AG08396 (cell line): ENCODE measurements around the gene R3HDM2.

ENCODE experiments used
- DNase-seq: peaks from one replicate; pipeline ENCODE4 v3.0.0; 2012; ENCODE audit warnings: low spot score, mixed read lengths

R3HDM2 gene

DNA sequence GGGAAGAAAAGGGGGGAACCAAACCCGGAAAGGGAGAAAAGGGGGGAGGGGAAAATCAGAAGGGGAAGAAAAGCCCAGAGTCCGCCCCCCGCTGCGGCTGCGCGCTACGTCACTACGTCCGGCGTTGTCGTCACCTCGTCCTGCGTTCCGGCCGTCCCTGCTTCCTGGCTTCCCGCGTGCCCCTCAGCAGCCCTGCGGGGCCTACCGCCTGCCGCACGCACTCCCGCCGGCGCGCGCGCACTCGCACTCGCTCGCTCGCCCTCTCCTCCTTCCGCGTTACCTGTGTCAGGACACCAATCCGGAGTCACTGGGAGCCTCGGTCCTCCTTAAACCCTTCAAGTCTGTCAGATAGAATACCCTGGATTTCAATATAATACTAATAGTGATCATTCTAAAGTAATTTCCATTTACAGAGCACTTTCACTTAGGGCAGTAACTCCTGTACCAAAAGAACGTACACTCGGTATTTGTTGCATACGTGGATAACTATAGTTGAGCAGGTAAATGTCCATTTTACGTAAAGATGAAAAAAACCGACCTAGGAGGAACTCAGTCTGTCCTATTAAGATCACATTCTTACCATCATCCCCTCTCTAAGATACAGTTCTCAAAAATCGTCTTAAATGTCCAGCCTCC lies at the start of gene R3HDM2:
Gene R3HDM2 (minus strand): TSS at position 113 of the 636 bp plus-strand sequence. CDS start 120,615 bp downstream, outside the sequence.
- peak; percentile 99 for DNase-seq

DNA sequence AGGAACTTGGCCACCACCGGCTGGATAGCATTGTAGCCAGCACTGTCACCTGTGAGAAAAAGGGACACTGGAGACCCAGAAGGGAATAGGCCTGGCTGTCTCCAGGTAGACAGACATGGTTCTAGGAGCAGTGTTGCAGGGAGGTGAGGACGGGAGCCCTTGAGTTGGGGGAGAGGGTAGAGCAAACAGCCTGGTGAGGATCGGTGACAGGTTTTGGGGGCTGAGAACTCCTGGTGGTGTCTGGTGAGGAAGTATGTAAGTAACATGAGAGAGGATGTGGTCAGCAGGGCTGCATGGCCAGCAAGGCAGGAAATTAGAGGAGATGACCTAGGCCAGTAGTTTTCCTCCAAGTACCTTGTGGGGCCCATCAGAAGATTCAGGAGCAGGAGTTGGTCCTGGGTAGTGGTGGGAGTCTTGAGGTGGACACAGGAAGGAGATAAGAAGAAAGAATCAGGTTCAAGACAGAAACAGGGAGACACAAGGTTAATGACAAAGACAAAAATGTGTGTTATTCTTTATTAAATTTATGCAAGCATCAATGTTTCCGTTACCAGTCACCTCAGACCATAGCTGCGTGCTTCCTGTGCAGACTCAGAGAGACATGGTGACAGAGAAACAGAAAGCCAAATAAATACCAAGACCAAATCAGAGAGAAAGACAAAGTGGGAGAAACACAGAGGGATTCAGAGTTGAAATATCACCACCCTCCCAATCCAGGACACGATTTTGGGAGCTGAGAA lies 48.7 kb upstream of the R3HDM2 start, which contains the start of gene ARHGAP9:
Gene ARHGAP9 (minus strand): TSS at position 491 of the 740 bp plus-strand sequence. CDS start 460 bp downstream, at position 31.
- no peak for DNase-seq

DNA sequence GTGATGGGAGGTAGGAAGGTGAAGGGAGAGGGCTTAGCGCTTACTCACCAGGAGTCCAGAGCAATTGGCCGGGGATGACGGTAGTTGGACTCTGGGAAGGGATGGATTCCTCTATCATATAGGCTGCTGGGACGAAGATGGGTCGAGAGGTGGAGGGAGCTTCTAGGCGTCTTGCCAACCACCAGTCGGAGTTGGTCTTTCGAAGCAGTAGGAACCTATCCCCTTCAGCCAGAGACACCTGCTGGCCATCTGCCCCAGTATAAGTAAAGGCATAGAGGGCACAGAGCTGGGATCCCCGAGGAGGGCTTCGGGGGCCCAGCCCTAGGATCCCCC lies 48.2 kb upstream of the R3HDM2 start:
- no peak for DNase-seq

DNA sequence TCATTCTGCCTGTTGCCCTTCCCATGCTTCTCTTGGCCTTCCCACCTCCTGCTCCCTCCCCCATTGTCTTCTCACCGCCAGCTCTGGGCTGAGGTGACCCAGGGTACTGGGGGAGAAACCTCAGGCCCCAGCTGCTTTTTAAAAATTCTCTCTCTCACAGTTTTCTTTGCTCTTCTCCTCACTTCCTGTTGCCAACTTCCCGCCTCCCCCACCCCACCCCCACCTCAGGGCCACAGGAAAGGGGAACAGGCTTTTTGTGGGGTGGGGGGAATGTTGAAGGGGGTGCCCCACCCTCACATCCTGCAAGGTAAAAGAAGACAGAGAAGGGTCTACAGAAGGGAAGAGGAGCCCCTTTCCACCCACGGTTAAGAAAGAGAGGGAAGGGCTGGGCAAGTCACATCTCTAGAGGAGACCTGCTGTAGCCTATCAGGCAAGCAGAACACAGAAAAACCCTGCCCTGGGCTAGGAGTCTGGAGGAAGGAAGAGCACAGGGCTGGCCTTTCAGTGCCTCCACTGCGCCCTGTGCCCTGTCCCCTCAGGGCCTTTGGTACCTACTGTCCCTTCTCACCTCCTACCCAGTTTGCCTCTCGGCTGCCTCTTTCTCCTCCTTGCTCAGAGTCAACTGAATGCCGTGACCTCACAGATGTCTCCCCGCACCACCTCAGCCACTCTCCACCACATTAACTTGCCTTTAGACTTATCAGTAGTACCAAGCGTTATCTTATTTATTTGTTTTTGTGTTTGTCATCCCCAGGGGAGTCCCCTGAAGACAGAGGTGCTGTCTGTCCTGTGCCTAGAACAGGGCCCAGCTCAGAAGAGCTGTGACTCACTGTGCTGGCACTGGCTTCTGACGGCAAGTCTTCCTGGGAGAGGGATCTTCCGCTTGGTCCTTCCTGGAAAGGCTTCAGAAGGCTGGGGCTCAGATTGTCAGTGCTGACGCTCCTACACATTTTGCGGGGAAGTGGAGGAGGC lies 47.2 kb upstream of the R3HDM2 start:
- no peak for DNase-seq

DNA sequence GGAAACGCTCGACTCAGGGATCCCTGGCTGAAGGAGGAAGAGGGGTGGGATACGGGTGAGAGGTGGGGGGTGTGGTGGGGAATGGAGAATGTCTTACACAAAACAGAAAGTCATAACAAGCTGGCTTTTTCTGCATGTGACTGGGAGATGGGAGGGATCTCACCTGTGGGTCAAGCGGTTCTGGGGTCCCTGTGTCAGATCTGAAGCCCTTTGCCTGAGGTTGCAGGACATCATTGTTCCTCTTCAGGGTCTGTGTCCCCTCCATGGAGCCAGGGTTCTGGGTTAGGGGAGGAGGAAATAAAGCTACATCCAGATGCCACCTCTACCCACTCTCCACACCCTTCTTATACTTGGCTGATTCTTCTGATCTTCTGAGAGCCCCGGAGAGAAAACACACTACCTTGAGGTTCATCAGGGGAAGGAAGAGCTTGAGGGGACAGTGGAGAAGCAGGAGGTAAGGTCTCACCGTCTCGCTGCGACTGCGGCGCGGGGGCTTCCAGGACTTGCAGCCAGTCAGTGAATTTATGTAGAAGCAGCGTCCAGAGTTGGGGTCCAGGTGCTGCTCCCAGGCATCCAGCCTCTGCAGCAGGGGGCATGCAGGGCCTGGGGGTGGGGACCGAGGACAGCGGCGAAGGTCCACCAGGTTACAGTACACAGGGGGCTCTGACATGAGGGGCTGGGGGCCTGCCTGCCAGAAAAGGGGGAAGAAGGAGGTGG lies 46.3 kb upstream of the R3HDM2 start:
- no peak for DNase-seq

DNA sequence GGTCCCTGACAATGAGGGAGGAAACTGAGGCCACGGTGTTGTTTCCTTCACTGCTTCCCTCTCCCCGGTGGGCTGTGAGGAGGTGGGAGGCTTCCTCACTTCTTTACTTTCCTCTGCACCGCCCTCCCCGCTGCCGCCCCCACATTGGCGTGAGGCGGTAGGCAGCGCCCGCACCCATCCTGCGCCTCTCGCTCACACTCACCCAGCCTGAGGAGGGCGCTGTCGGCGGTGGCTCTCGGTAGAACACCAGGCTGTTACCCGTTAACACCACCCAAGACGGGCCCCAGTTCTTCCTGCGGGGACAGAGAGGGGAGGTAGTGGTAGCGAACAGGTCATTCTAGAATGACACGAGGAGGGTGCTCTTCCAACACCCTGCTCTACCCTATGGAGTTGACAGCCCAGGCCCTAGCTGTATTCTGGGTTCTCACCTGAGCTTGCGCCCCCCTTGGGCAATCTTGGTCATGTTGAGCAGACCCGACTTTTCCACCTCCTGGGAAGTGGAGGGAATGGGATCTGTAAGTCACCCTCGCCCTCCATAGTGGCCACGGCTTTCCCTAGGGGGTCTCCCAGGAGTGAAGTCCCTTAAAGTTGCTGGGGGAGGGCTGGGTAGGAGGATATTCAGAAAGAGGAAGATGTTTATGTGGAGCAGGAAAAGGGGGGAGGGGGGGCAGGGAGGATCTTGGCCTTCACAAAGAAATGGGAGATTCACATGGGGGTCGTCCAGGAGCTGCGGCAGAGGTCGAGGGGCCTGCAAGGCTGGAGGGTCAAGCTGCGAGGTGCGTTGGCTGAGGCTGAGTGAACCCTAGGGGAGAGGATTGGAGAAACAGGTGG lies 45.5 kb upstream of the R3HDM2 start:
- no peak for DNase-seq

DNA sequence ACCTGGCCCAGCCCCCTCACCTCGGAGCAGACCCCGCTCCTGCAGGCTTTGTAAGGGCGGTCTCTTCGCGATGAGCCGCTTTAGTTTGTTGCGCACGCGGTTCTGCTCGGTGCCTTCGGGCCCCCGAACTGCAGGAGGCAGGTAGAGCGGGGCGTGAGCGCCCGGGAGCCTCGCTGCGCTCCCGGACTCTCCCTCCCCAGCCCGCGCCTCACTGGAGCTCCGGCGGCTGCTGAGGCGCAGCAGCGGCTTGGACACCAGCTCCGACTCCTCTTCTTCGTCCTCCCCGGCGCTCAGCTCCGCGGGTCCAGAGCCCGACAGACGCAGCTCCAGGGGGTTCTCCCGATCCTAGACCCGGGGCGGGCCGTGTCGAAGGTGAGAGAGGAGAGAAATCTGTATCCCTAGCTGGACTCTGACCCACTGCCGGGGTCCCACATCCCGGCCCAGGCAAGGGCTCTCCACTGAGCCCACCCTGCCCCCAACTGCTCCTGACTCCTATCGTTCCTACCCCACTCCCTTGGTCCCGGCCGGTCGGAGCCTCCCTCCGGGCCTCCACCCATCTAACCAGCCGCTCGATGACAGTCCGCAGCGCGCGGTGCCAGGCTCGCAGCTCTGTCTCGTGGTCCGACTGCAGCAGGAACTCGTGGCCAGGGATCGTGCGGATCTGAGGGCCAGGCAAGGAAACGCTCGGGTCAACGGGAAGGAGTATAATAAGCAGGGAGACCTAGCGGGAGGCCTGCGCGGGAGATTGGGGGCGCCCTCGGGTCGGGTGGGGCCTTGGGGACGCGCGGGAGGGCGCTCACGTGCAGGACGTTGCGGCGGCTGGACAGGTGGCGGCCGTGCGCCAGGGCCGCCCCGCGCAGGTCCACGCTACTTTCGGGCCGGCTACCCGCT lies 44.7 kb upstream of the R3HDM2 start:
- peak; percentile 66 for DNase-seq

DNA sequence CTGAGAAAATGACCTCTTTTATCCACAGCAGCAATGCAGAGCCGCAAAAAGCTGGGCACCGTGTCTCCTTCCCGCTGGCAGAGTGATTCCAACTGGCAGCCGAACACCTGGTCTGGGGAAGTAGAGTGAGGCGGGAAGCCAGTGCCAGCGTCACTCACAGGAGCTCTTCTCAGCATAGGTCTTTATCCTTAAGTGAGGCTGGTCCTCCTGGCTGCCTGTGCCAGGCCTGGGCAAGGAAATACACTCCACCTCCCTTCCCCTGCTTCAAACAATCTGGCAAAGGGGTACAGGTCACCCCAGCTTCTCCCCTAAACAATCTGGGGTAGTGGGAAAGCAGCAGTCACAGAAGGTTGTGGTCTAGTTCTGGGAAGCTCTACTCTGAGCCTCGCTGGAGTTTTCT lies 44.0 kb upstream of the R3HDM2 start:
- DNase-seq: no peak

DNA sequence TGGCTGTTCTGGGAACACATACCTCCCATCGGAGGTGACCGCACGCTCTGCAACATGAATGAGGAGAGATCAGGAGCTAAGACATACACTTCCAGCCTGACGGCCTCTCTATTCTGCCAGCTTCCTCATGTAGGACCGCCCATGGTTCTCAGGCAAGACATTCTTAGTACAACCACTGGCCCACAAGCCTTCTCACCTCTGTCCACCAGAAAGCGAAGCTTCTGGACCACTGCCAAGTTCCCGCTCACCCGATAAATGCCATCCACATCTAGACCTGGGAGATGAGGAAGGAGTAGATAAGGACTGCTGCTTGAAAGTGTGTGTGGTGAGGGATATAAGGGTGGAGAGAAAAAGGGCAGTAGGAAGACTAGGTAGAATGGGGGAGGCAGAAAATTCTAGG lies 43.6 kb upstream of the R3HDM2 start:
- no peak for DNase-seq

DNA sequence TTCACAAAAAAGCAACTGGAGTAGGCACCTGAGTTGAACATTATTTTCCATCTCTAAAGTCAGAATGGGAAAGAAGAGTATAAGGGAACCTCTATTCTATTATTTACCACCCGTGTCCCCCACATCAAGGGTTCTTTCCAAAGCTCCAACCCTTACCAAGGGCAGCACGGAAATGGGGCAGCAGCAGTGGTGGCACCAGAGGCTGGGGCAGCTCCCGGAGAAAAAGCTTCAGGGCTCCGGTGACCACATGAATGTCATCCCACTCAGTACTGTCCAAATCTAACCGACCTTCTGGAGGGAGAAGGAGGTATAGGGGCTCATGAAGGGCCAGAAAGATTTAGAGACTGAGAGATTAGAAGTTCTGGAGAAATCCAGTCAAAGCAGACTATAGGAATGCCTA lies 43.0 kb upstream of the R3HDM2 start:
- no peak for DNase-seq

DNA sequence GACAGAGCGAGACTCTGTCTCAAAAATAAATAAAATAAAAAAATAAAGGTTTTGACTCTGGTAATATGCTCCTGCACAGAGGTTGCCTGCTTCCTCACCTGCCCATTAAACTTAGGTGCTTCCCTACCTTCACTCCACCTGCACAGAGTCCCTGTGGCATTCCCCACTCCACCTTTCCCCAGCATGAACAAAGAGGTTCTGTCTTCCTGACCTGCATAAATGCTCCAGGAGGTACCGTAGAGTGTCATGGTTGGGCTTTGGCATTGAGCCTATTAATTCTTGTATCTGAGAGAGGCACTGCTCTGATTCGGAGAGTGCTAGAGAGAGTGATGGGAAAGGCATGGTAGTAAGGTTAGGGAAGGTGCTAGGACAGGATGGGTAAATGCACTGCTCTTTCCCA lies 42.5 kb upstream of the R3HDM2 start:
- DNase-seq: no peak

DNA sequence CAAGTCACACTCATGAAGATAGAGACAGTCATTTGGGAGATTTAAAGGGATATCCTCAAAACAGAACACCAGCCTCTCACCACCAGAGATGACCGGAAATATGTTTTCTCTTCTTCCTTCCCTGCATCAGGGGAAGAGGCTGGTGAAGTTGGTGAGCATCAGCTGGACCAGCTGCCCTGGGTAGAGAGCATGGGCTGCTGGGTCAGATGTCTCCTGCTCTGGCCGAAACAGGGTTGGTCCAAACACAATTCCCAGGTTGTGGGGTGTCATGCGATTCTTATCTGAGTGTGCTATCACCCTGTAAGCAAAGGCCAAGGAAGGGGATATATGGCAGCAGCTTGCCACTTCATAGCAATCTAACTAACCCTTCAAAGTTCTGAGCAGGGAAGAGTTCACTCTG lies 41.5 kb upstream of the R3HDM2 start:
- DNase-seq: no peak

DNA sequence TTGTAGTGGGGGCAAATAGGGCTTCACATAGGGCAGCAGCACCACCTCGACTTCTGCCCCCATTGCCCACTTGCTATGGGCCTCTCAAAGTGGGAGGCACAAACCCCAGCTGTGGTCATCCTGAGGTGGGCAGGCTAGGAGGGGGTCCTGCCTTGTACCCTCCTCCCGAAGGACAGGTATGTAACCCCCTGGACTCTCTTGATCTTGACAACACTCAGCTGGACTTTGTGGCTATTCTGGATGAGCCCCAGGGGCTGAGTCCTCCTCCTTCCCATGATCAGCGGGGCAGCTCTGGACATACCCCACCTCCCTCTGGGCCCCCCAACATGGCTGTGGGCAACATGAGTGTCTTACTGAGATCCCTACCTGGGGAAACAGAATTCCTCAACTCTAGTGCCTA lies 40.8 kb upstream of the R3HDM2 start:
- DNase-seq: no peak

DNA sequence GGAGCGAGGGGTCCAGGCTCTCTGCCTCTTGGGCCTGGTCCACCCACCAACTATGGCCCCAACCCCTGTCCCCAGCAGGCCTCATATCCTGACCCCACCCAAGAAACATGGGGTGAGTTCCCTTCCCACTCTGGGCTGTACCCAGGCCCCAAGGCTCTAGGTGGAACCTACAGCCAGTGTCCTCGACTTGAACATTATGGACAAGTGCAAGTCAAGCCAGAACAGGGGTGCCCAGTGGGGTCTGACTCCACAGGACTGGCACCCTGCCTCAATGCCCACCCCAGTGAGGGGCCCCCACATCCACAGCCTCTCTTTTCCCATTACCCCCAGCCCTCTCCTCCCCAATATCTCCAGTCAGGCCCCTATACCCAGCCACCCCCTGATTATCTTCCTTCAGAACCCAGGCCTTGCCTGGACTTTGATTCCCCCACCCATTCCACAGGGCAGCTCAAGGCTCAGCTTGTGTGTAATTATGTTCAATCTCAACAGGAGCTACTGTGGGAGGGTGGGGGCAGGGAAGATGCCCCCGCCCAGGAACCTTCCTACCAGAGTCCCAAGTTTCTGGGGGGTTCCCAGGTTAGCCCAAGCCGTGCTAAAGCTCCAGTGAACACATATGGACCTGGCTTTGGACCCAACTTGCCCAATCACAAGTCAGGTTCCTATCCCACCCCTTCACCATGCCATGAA lies 40.3 kb upstream of the R3HDM2 start:
- DNase-seq: no peak

DNA sequence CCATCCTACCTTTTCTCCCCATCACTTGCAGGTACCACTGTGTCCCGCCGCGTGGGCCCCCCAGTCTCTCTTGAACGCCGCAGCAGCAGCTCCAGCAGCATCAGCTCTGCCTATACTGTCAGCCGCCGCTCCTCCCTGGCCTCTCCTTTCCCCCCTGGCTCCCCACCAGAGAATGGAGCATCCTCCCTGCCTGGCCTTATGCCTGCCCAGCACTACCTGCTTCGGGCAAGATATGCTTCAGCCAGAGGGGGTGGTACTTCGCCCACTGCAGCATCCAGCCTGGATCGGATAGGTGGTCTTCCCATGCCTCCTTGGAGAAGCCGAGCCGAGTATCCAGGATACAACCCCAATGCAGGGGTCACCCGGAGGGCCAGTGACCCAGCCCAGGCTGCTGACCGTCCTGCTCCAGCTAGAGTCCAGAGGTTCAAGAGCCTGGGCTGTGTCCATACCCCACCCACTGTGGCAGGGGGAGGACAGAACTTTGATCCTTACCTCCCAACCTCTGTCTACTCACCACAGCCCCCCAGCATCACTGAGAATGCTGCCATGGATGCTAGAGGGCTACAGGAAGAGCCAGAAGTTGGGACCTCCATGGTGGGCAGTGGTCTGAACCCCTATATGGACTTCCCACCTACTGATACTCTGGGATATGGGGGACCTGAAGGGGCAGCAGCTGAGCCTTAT lies 39.6 kb upstream of the R3HDM2 start:
- no peak for DNase-seq

DNA sequence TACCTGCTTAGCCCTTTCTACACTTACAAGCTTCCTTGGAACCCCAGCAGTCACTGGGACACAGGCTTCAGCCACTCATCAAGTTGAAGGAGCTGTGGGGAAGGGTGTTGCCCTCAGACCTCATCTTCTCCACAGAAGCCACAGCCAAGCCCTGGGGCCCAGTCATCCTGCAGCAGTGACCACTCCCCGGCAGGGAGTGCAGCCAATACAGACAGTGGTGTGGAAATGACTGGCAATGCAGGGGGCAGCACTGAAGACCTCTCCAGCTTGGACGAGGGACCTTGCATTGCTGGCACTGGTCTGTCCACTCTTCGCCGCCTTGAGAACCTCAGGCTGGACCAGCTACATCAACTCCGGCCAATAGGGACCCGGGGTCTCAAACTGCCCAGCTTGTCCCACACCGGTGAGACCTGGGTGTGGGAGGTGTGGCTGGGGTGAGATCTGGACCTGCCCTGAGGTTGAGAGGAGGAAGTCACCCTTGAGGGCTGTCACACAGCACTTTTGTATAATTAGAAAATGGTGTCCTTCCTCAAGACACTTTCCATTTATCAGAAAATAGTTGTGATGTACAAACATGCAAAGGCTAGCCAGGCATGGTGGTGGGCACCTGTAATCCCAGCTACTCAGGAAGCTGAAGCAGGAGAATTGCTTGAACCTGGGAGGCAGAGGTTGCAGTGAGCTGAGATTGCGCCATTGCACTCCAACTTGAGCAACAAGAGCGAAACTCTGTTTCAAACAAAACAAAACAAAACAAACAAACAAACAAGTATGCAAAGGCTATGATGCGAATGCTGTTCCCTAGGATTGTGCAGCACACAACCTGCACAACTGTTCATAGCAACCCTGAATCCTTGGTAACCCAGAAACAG lies 38.7 kb upstream of the R3HDM2 start:
- DNase-seq: no peak

DNA sequence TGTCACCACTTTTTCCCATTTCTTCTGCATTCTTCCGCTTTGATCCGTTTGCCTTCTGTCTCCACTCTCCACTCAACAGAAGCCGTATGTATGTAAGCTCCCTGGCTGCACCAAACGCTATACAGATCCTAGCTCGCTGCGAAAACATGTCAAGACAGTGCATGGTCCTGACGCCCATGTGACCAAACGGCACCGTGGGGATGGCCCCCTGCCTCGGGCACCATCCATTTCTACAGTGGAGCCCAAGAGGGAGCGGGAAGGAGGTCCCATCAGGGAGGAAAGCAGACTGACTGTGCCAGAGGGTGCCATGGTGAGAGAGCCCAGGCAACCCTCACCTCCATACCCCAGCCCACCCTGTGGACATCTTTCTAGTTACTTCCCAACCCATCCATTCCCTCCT lies 37.1 kb upstream of the R3HDM2 start:
- DNase-seq: no peak
